HEK293T (cell line): Measurements from ENCODE around the gene RPS6KB1.
"Not testable (repeated sequence)": the region's sequence is repeated elsewhere in the genome, so short reads cannot be mapped to it uniquely, and the experiment has no call there.

Experiments
- CTCF ChIA-PET: fragments of 350-600 bp; formaldehyde crosslinking; extraction: SDS; loops from one replicate; lab custom pipeline; 2021; ENCODE audit warnings: antibody characterized with exemption, inconsistent platforms; lab: Yijun Ruan, JAX
- POLR2A ChIA-PET: fragments of 350-600 bp; formaldehyde crosslinking; extraction: SDS; loops from one replicate; lab custom pipeline; 2020; ENCODE audit warnings: antibody characterized with exemption, inconsistent platforms; lab: Yijun Ruan, JAX
- DNase-seq: peaks from one replicate; pipeline ENCODE4 v3.0.0; 2012; ENCODE audit warnings: mixed read lengths; ENCODE audit errors: extremely low spot score
- ARNT ChIP-seq: fragments of 450-650 bp; IDR thresholded peaks from 2 replicates; pipeline ENCODE4 v1.6.1; 2017; ENCODE audit warnings: mild to moderate bottlenecking
- BHLHE40 ChIP-seq: fragments of 450-650 bp; IDR thresholded peaks from 2 replicates; pipeline ENCODE4 v1.6.1; 2016; ENCODE audit warnings: mild to moderate bottlenecking, moderate library complexity, borderline replicate concordance
- CTBP1 ChIP-seq: fragments of 450-650 bp; IDR thresholded peaks from 2 replicates; pipeline ENCODE4 v1.6.1; 2016; ENCODE audit warnings: borderline replicate concordance
- ELF4 ChIP-seq: fragments of 450-650 bp; IDR thresholded peaks from 2 replicates; pipeline ENCODE4 v1.6.1; 2017; ENCODE audit warnings: antibody characterized with exemption
- FOXA1 ChIP-seq: fragments of 450-650 bp; IDR thresholded peaks from 2 replicates; pipeline ENCODE4 v1.6.1; 2016; ENCODE audit warnings: mild to moderate bottlenecking
- FOXK2 ChIP-seq: fragments of 450-650 bp; IDR thresholded peaks from 2 replicates; pipeline ENCODE4 v1.6.1; 2016; ENCODE audit warnings: mild to moderate bottlenecking
- FOXM1 ChIP-seq: fragments of 450-650 bp; IDR thresholded peaks from 2 replicates; pipeline ENCODE4 v1.6.1; 2017; ENCODE audit warnings: mild to moderate bottlenecking, borderline replicate concordance
- HDGF ChIP-seq: fragments of 450-650 bp; IDR thresholded peaks from 2 replicates; pipeline ENCODE4 v1.6.1; 2017; ENCODE audit warnings: antibody characterized with exemption, borderline replicate concordance
- L3MBTL2 ChIP-seq: fragments of 450-650 bp; conservative IDR thresholded peaks from 2 replicates; pipeline ENCODE4 v1.6.1; 2016; ENCODE audit warnings: mild to moderate bottlenecking
- LEF1 ChIP-seq: fragments of 450-650 bp; IDR thresholded peaks from 2 replicates; pipeline ENCODE4 v1.6.1; 2017; ENCODE audit warnings: mild to moderate bottlenecking, borderline replicate concordance
- NFRKB ChIP-seq: fragments of 450-650 bp; IDR thresholded peaks from 2 replicates; pipeline ENCODE4 v1.6.1; 2016; ENCODE audit warnings: mild to moderate bottlenecking, moderate library complexity
- PKNOX1 ChIP-seq: fragments of 450-650 bp; IDR thresholded peaks from 2 replicates; pipeline ENCODE4 v1.6.1; 2016
- SP1 ChIP-seq: fragments of 450-650 bp; IDR thresholded peaks from 2 replicates; pipeline ENCODE4 v1.6.1; 2017
- SUZ12 ChIP-seq: fragments of 450-650 bp; IDR thresholded peaks from 2 replicates; pipeline ENCODE4 v1.6.1; 2016; ENCODE audit warnings: mild to moderate bottlenecking
- TARDBP ChIP-seq: fragments of 450-650 bp; IDR thresholded peaks from 2 replicates; pipeline ENCODE4 v1.6.1; 2016
- ZNF384 ChIP-seq: fragments of 450-650 bp; IDR thresholded peaks from 2 replicates; pipeline ENCODE4 v1.6.1; 2016

Gene RPS6KB1

DNA sequence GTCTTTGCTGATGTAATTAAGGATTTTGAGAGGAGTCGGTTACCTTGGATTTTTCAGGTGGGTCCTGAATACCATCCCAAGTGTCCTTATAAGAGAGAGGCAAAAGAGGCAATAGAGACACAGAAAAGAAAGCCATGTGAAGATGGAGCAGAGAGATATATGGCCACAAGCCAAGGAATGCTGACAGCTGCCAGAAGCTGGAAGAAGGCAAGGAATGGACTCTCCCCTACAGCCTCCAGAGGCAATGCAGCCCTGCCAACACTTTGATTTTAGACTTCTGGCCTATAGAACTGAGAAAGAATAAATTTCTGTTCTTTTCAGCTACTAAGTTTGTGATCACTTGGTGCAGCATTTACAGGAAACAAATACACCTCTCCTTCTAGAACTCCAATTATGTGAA, 79.9 kb downstream of the RPS6KB1 start:
- ChIA-PET POLR2A (interaction anchor here (1.4 kb wide), 1 partner anchor 8 kb away, joined by 5 read pairs; the partner anchor contains the start of gene RNFT1), CTCF (interaction anchor here (0.7 kb wide), 1 partner anchor 8 kb away, joined by 3 read pairs; the partner anchor contains the start of gene RNFT1)
- TF ChIP-seq NFRKB: no peak
- no peak for TF ChIP-seq CTBP1
- TF ChIP-seq FOXK2: no peak
- no peak for TF ChIP-seq TARDBP
- no peak for TF ChIP-seq ELF4
- no peak for TF ChIP-seq ARNT
- no peak for TF ChIP-seq ZNF384
- no peak for TF ChIP-seq HDGF
- TF ChIP-seq FOXM1: no peak
- no peak for TF ChIP-seq BHLHE40
- TF ChIP-seq SP1: no peak
- TF ChIP-seq L3MBTL2: no peak
- no peak for TF ChIP-seq FOXA1
- no peak for TF ChIP-seq LEF1
- no peak for TF ChIP-seq SUZ12
- no peak for TF ChIP-seq PKNOX1
- DNase-seq: no peak

GRCh38 chr17:59973483-59973882, 80.6 kb downstream of the RPS6KB1 start:
- POLR2A ChIA-PET: interaction anchor here (1.4 kb wide), 1 partner anchor 9 kb away, joined by 5 read pairs; the partner anchor contains the start of gene RNFT1
- CTCF ChIA-PET: interaction anchor here (0.7 kb wide), 1 partner anchor 9 kb away, joined by 3 read pairs; the partner anchor contains the start of gene RNFT1
- not testable (repeated sequence) for DNase-seq

GRCh38 chr17:59975166-59975565, 82.2 kb downstream of the RPS6KB1 start:
- CTCF ChIA-PET, POLR2A ChIA-PET: not testable (repeated sequence)

DNA sequence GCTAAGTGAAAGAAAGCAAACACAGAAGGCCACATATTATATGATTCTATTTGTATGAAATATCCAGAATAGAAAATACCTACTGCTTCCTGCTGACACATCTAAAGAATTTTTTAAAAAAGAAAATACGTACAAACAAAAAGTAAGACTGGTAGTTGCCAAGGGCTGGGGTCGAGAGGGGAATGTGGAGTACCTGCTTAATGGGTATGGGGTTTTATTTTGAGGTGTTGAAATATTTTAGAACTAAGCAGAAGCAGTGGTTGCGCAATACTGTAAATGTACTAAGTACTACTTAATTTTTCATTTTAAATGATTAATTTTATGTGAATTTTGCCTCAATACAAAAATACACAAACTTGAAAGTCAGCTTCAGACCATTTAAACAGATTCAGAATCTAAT, 103.7 kb downstream of the RPS6KB1 start:
- POLR2A ChIA-PET, DNase-seq, CTCF ChIA-PET: not testable (repeated sequence)

More at GRCh38 chr17:59975166-59975565, 82.2 kb downstream of the RPS6KB1 start:
- DNase-seq: not testable (repeated sequence)
